Measurements from ENCODE around the gene IQCM.

Gene IQCM

GRCh38 chr4:149595500-149595899, 220.1 kb downstream of the IQCM start:
- Histone ChIP-seq H3K36me3 (ENCODE audit: control insufficient read depth, insufficient read depth, low read length) (no peaks in the 10 kb centered on the region), H3K4me3 (ENCODE audit: low read length) (no peak overlapping the region), H3K4me1 (ENCODE audit: control insufficient read depth, insufficient read depth, low read length) (no peaks in the 10 kb centered on the region), H3K27ac (ENCODE audit: low read depth, low read length) (no peak overlapping the region), H3K9ac (ENCODE audit: low read length) (no peak overlapping the region), H3K27me3 (ENCODE audit: control insufficient read depth, insufficient read depth, low read length) (no peaks in the 10 kb centered on the region)

GRCh38 chr4:149589826-149590225, 225.8 kb downstream of the IQCM start:
- no peak overlapping the region for H3K27ac ChIP-seq (ENCODE audit: low read depth, low read length)
- H3K27me3 ChIP-seq (ENCODE audit: control insufficient read depth, insufficient read depth, low read length) = no peaks in the 10 kb centered on the region
- H3K36me3 ChIP-seq (ENCODE audit: control insufficient read depth, insufficient read depth, low read length) = no peaks in the 10 kb centered on the region
- no peaks in the 10 kb centered on the region for H3K4me1 ChIP-seq (ENCODE audit: control insufficient read depth, insufficient read depth, low read length)
- H3K9ac ChIP-seq (ENCODE audit: low read length) = no peak overlapping the region
- H3K4me3 ChIP-seq (ENCODE audit: low read length) = no peak overlapping the region

GRCh38 chr4:149584722-149585121, 230.9 kb downstream of the IQCM start:
- Histone ChIP-seq H3K4me1 (ENCODE audit: control insufficient read depth, insufficient read depth, low read length) (no peaks in the 10 kb centered on the region), H3K27me3 (ENCODE audit: control insufficient read depth, insufficient read depth, low read length) (no peaks in the 10 kb centered on the region), H3K9ac (ENCODE audit: low read length) (no peak overlapping the region), H3K4me3 (ENCODE audit: low read length) (no peak overlapping the region), H3K36me3 (ENCODE audit: control insufficient read depth, insufficient read depth, low read length) (no peaks in the 10 kb centered on the region), H3K27ac (ENCODE audit: low read depth, low read length) (no peak overlapping the region)

- Histone ChIP-seq H3K9ac (ENCODE audit: low read length) (no peak overlapping the region), H3K27me3 (ENCODE audit: control insufficient read depth, insufficient read depth, low read length) (no peaks in the 10 kb centered on the region), H3K27ac (ENCODE audit: low read depth, low read length) (no peak overlapping the region), H3K4me3 (ENCODE audit: low read length) (no peak overlapping the region), H3K4me1 (ENCODE audit: control insufficient read depth, insufficient read depth, low read length) (no peaks in the 10 kb centered on the region), H3K36me3 (ENCODE audit: control insufficient read depth, insufficient read depth, low read length) (no peaks in the 10 kb centered on the region)
These were observed 240.7 kb downstream of the IQCM start for GRCh38 chr4:149574971-149575370.

- H3K9ac ChIP-seq (ENCODE audit: low read length) = no peak overlapping the region
- H3K27me3 ChIP-seq (ENCODE audit: control insufficient read depth, insufficient read depth, low read length) = no peaks in the 10 kb centered on the region
- no peak overlapping the region for H3K4me3 ChIP-seq (ENCODE audit: low read length)
- H3K4me1 ChIP-seq (ENCODE audit: control insufficient read depth, insufficient read depth, low read length) = no peaks in the 10 kb centered on the region
- no peak overlapping the region for H3K27ac ChIP-seq (ENCODE audit: low read depth, low read length)
- no peaks in the 10 kb centered on the region for H3K36me3 ChIP-seq (ENCODE audit: control insufficient read depth, insufficient read depth, low read length)
These were observed 242.9 kb downstream of the IQCM start for GRCh38 chr4:149572716-149573115.

GRCh38 chr4:149555799-149556198, 259.8 kb downstream of the IQCM start:
- no peak overlapping the region for H3K27ac ChIP-seq (ENCODE audit: low read depth, low read length)
- H3K27me3 ChIP-seq (ENCODE audit: control insufficient read depth, insufficient read depth, low read length) = no peaks in the 10 kb centered on the region
- no peaks in the 10 kb centered on the region for H3K4me1 ChIP-seq (ENCODE audit: control insufficient read depth, insufficient read depth, low read length)
- no peak overlapping the region for H3K4me3 ChIP-seq (ENCODE audit: low read length)
- no peak overlapping the region for H3K9ac ChIP-seq (ENCODE audit: low read length)
- H3K36me3 ChIP-seq (ENCODE audit: control insufficient read depth, insufficient read depth, low read length) = no peaks in the 10 kb centered on the region

- Histone ChIP-seq H3K4me3 (ENCODE audit: low read length) (no peak overlapping the region), H3K4me1 (ENCODE audit: control insufficient read depth, insufficient read depth, low read length) (no peaks in the 10 kb centered on the region), H3K36me3 (ENCODE audit: control insufficient read depth, insufficient read depth, low read length) (no peaks in the 10 kb centered on the region), H3K9ac (ENCODE audit: low read length) (no peak overlapping the region), H3K27me3 (ENCODE audit: control insufficient read depth, insufficient read depth, low read length) (no peaks in the 10 kb centered on the region), H3K27ac (ENCODE audit: low read depth, low read length) (no peak overlapping the region)
These were observed 260.5 kb downstream of the IQCM start for GRCh38 chr4:149555146-149555545.

GRCh38 chr4:149553959-149554520, 261.6 kb downstream of the IQCM start:
- Histone ChIP-seq H3K27me3 (ENCODE audit: control insufficient read depth, insufficient read depth, low read length) (no peaks in the 10 kb centered on the region), H3K36me3 (ENCODE audit: control insufficient read depth, insufficient read depth, low read length) (no peaks in the 10 kb centered on the region), H3K27ac (ENCODE audit: low read depth, low read length) (no peak overlapping the region), H3K4me1 (ENCODE audit: control insufficient read depth, insufficient read depth, low read length) (no peaks in the 10 kb centered on the region), H3K4me3 (ENCODE audit: low read length) (no peak overlapping the region), H3K9ac (ENCODE audit: low read length) (no peak overlapping the region)

- H3K27me3 ChIP-seq (ENCODE audit: control insufficient read depth, insufficient read depth, low read length) = no peaks in the 10 kb centered on the region
- no peak overlapping the region for H3K9ac ChIP-seq (ENCODE audit: low read length)
- H3K4me1 ChIP-seq (ENCODE audit: control insufficient read depth, insufficient read depth, low read length) = no peaks in the 10 kb centered on the region
- no peak overlapping the region for H3K27ac ChIP-seq (ENCODE audit: low read depth, low read length)
- no peaks in the 10 kb centered on the region for H3K36me3 ChIP-seq (ENCODE audit: control insufficient read depth, insufficient read depth, low read length)
- no peak overlapping the region for H3K4me3 ChIP-seq (ENCODE audit: low read length)
These were observed 263.0 kb downstream of the IQCM start for GRCh38 chr4:149552601-149553000.

- H3K27me3 ChIP-seq (ENCODE audit: control insufficient read depth, insufficient read depth, low read length) = no peaks in the 10 kb centered on the region
- no peaks in the 10 kb centered on the region for H3K36me3 ChIP-seq (ENCODE audit: control insufficient read depth, insufficient read depth, low read length)
- no peak overlapping the region for H3K9ac ChIP-seq (ENCODE audit: low read length)
- H3K4me1 ChIP-seq (ENCODE audit: control insufficient read depth, insufficient read depth, low read length) = no peaks in the 10 kb centered on the region
- H3K4me3 ChIP-seq (ENCODE audit: low read length) = no peak overlapping the region
- H3K27ac ChIP-seq (ENCODE audit: low read depth, low read length) = no peak overlapping the region
These were observed 265.7 kb downstream of the IQCM start for GRCh38 chr4:149549911-149550310.

GRCh38 chr4:149534779-149535178, 280.9 kb downstream of the IQCM start:
- Histone ChIP-seq H3K4me1 (ENCODE audit: control insufficient read depth, insufficient read depth, low read length) (no peaks in the 10 kb centered on the region), H3K36me3 (ENCODE audit: control insufficient read depth, insufficient read depth, low read length) (no peaks in the 10 kb centered on the region), H3K9ac (ENCODE audit: low read length) (no peak overlapping the region), H3K27ac (ENCODE audit: low read depth, low read length) (no peak overlapping the region), H3K27me3 (ENCODE audit: control insufficient read depth, insufficient read depth, low read length) (no peaks in the 10 kb centered on the region), H3K4me3 (ENCODE audit: low read length) (no peak overlapping the region)

GRCh38 chr4:149531861-149532260, 283.8 kb downstream of the IQCM start:
- no peaks in the 10 kb centered on the region for H3K36me3 ChIP-seq (ENCODE audit: control insufficient read depth, insufficient read depth, low read length)

GRCh38 chr4:149523039-149523438, 292.6 kb downstream of the IQCM start:
- H3K36me3 ChIP-seq (ENCODE audit: control insufficient read depth, insufficient read depth, low read length) = no peaks in the 10 kb centered on the region
- H3K4me3 ChIP-seq (ENCODE audit: low read length) = no peak overlapping the region
- H3K9ac ChIP-seq (ENCODE audit: low read length) = no peak overlapping the region
- no peak overlapping the region for H3K27ac ChIP-seq (ENCODE audit: low read depth, low read length)
- no peaks in the 10 kb centered on the region for H3K4me1 ChIP-seq (ENCODE audit: control insufficient read depth, insufficient read depth, low read length)
- no peaks in the 10 kb centered on the region for H3K27me3 ChIP-seq (ENCODE audit: control insufficient read depth, insufficient read depth, low read length)

More at GRCh38 chr4:149531861-149532260, 283.8 kb downstream of the IQCM start:
- no peaks in the 10 kb centered on the region for H3K4me1 ChIP-seq (ENCODE audit: control insufficient read depth, insufficient read depth, low read length)
- H3K4me3 ChIP-seq (ENCODE audit: low read length) = no peak overlapping the region
- no peak overlapping the region for H3K9ac ChIP-seq (ENCODE audit: low read length)
- H3K27me3 ChIP-seq (ENCODE audit: control insufficient read depth, insufficient read depth, low read length) = no peaks in the 10 kb centered on the region
- H3K27ac ChIP-seq (ENCODE audit: low read depth, low read length) = no peak overlapping the region
